A673 (cell line): ENCODE data around the gene RBP2.

Experiments
- CTCF ChIP-seq: fragments of 300-800, 200-600 bp; sonication (generic); conservative IDR thresholded peaks from 2 replicates; pipeline ENCODE4 v1.5.1; 2017; ENCODE audit warnings: low read depth, mild to moderate bottlenecking, antibody characterized with exemption, low read length, moderate library complexity, mixed read lengths
- EZH2 ChIP-seq: fragments of 200-600 bp; sonication (generic); IDR thresholded peaks from 2 replicates; pipeline ENCODE4 v1.6.1; 2017; ENCODE audit warnings: borderline replicate concordance, low read depth, mild to moderate bottlenecking, mixed read lengths, antibody characterized with exemption, low read length; ENCODE audit not compliant: poor library complexity, severe bottlenecking

GRCh38 chr3:139521144-139521543, 44.8 kb upstream of the RBP2 start:
- TF ChIP-seq CTCF, result no peak
- no peak for TF ChIP-seq EZH2
